ENCODE data around the gene MKS1.

Gene MKS1

GRCh38 chr17:58161566-58161965 is 57.5 kb downstream of the MKS1 start:
- DNase-seq (ENCODE audit: low read depth, low spot score), result no peak

GRCh38 chr17:58158181-58158580 is 60.9 kb downstream of the MKS1 start:
- DNase-seq (ENCODE audit: low read depth, low spot score), result no peak

DNA sequence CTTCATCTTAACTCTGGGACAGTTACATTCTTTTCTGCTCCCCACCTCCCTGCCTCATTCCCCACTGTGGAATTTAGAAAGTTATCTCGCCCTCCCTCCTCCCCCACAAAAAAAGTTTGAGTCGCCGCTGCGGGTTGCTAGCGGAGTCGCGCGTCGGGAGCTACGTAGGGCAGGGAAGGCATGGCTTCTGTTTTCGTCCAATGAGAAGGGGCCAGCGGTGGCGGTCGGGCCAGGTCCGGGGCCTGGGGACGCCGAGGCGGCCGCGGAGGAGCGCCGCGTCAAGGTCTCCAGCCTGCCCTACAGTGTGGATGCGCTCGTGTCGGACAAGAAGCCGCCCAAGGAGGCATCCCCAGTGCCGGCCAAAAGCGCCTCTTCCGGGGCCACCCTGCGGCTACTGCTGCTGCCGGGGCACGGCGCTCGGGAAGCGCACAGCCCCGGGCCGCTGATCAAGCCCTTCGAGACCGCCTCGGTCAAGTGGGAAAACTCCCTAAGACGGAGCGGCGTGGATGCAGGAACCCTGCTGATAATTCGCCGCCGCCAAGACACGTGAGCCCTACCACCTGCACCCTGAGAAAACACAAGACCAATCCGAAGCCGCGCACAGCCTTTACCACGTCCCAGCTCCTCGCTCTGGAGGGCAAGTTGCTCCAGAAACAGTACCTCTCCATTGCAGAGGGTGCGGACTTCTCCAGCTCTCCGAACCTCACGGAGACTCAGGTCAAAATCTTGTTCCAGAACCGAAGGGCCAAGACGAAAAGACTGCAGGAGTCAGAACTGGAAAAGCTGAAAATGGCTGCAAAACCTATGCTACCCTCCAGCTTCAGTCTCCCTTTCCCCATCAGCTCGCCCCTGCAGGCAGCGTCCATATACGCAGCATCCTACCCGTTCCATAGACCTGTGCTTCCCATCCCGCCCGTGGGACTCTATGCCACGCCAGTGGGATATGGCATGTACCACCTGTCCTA is 61.9 kb downstream of the MKS1 start:
- DNase-seq (ENCODE audit: low read depth, low spot score), result peak; percentile 12
